Measurements from ENCODE around the gene MB21D2.

DNA sequence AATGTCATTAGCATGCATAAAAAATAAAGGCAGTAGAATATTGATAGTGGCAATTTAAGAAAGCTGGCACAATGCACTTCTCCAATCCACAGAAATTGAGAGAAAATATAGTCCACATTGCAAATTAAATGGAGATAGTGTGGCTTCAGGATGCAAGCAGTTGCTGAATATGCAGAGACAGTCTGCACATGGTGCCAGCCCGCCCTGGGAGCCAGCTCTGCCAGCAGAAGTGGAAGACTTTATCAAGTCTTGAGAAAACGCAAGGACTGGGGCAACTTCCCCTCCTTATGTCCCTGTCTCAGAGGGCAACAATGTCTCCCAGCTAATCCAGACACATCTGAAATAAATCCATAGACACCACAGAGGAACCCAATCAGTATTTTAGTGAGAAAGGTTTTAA is 57.2 kb downstream of the MB21D2 start:
- TF ChIP-seq, protein P1, sequence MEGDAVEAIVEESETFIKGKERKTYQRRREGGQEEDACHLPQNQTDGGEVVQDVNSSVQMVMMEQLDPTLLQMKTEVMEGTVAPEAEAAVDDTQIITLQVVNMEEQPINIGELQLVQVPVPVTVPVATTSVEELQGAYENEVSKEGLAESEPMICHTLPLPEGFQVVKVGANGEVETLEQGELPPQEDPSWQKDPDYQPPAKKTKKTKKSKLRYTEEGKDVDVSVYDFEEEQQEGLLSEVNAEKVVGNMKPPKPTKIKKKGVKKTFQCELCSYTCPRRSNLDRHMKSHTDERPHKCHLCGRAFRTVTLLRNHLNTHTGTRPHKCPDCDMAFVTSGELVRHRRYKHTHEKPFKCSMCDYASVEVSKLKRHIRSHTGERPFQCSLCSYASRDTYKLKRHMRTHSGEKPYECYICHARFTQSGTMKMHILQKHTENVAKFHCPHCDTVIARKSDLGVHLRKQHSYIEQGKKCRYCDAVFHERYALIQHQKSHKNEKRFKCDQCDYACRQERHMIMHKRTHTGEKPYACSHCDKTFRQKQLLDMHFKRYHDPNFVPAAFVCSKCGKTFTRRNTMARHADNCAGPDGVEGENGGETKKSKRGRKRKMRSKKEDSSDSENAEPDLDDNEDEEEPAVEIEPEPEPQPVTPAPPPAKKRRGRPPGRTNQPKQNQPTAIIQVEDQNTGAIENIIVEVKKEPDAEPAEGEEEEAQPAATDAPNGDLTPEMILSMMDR (IDR thresholded peaks at IDR 0.05; ENCODE audit: insufficient read depth, low read length) = no peak
- TF ChIP-seq, protein P2, sequence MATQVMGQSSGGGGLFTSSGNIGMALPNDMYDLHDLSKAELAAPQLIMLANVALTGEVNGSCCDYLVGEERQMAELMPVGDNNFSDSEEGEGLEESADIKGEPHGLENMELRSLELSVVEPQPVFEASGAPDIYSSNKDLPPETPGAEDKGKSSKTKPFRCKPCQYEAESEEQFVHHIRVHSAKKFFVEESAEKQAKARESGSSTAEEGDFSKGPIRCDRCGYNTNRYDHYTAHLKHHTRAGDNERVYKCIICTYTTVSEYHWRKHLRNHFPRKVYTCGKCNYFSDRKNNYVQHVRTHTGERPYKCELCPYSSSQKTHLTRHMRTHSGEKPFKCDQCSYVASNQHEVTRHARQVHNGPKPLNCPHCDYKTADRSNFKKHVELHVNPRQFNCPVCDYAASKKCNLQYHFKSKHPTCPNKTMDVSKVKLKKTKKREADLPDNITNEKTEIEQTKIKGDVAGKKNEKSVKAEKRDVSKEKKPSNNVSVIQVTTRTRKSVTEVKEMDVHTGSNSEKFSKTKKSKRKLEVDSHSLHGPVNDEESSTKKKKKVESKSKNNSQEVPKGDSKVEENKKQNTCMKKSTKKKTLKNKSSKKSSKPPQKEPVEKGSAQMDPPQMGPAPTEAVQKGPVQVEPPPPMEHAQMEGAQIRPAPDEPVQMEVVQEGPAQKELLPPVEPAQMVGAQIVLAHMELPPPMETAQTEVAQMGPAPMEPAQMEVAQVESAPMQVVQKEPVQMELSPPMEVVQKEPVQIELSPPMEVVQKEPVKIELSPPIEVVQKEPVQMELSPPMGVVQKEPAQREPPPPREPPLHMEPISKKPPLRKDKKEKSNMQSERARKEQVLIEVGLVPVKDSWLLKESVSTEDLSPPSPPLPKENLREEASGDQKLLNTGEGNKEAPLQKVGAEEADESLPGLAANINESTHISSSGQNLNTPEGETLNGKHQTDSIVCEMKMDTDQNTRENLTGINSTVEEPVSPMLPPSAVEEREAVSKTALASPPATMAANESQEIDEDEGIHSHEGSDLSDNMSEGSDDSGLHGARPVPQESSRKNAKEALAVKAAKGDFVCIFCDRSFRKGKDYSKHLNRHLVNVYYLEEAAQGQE (IDR thresholded peaks at IDR 0.05; ENCODE audit: insufficient replicate concordance, low read depth) = no peak
- TF ChIP-seq SPI1 (IDR thresholded peaks at IDR 0.05; ENCODE audit: borderline replicate concordance, low read depth) = no peak
